AG04450 (cell line): ENCODE data around the gene NONO. TPM values are rescaled to one million over a fixed set of nuclear protein-coding genes. Genes with fewer than 3 reads are reported as not detected.
"Not testable (repeated sequence)": the region's sequence is repeated elsewhere in the genome, so short reads cannot be mapped to it uniquely, and the experiment has no call there.

ENCODE experiments used
- CTCF ChIA-PET: fragments of 300-600, 350-600 bp; formaldehyde crosslinking; extraction: SDS; loops from one replicate; lab custom pipeline; 2022; ENCODE audit warnings: antibody characterized with exemption, inconsistent platforms; lab: Charles Lee
- POLR2A ChIA-PET: fragments of 350-600 bp; formaldehyde crosslinking; extraction: SDS; loops from one replicate; lab custom pipeline; 2021; ENCODE audit warnings: antibody characterized with exemption, inconsistent platforms; lab: Yijun Ruan, JAX
- DNase-seq: peaks from one replicate; pipeline ENCODE4 v3.0.0-alpha.2; 2011; ENCODE audit warnings: low read depth, low spot score
- H3K27ac ChIP-seq: one replicate; pipeline ENCODE4 v1.5.1; 2012; ENCODE audit warnings: low read depth, low read length, control low read depth
- H3K27me3 ChIP-seq: one replicate; pipeline ENCODE4 v1.6.0; 2012; ENCODE audit warnings: low read length; ENCODE audit not compliant: control insufficient read depth, insufficient read depth
- H3K4me3 ChIP-seq: 2 replicates; pipeline ENCODE4 v1.5.1; 2011; ENCODE audit warnings: mild to moderate bottlenecking, low read depth, low read length, control low read depth
- H3K9me3 ChIP-seq: 2 replicates; pipeline ENCODE4 v1.5.1; 2012; ENCODE audit warnings: low read length; ENCODE audit not compliant: control insufficient read depth, insufficient read depth
- CTCF ChIP-seq: IDR thresholded peaks from 2 replicates; pipeline ENCODE4 v1.5.1; 2011; ENCODE audit warnings: low read depth, low read length, control low read depth, inconsistent platforms
- polyA plus RNA-seq: library from polyadenylated mRNA; depleted of rRNA; stranded (reverse); fragments of >200 nt; gene quantifications from 2 replicates; pipeline ENCODE4 v1.2.3, GENCODE V29; 2011

NONO gene
- polyA plus RNA-seq, 1 experiment: 279 TPM

DNA sequence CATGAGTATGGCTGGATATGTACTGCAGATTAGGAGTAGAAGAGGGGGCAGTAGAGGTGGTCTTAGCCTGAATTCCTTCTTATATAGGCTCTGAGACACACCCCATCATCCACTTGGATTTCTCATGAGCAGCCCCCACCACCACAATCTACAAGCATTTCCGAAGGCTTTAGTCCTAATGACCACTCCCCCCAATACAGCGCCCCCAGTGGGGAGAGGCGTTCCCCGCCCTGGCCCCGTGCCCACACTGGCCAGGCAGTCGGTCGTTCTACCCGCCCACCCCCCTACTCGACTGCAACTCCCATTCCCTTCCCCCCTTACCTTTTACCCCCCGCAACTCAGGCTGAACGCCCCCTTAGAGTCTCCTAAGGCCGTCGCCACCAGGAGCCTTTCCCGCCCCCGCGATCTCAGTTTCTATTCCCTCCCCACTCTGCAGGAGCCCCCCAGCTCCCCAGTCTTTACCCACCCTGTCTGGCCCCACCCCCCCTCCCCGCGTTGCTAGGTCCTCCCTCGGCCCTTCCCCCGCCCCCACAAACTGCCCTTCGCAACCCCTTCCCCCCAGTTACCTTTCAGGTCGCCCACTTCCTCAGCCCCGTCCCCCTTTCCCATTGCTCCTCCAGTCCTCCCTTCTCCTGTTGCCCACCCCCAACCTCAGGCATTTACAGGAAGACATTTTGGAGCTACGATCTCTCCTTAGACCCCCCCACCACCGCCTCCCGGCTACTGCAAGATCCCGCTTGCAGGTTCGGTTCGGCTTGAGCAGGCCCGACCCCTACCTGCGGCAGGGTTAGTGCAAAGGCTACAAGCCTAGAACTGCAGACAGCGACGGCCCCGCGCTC, 30.0 kb upstream of the NONO start:
- CTCF ChIA-PET: interaction anchor here (1.1 kb wide), 1 partner anchor 40 kb away, joined by 3 read pairs; no protein-coding TSS in a partner anchor
- Histone ChIP-seq H3K4me3 (peak overlapping the region; percentile 76), H3K27me3 (no peaks in the 10 kb centered on the region), H3K27ac (no peak overlapping the region), H3K9me3 (no peaks in the 10 kb centered on the region)
- TF ChIP-seq CTCF: peak; percentile 58
- no peak for DNase-seq
- POLR2A ChIA-PET: interaction anchor here (0.6 to 1.1 kb wide), 2 partner anchors 30 to 34 kb away, joined by 3 to 8 read pairs; partner anchors contain the start of gene NONO

GRCh38 chrX:71254092-71254963, 29.1 kb upstream of the NONO start, which contains the start of gene ZMYM3:
TSS of gene ZMYM3 (minus strand) at chrX:71254140. CDS start at chrX:71253255, 885 bp downstream.
- ChIA-PET POLR2A (interaction anchor here (0.6 to 1.2 kb wide), 10 partner anchors 29 to 186 kb away, joined by 3 to 8 read pairs (median 5); partner anchors contain the start of genes ITGB1BP2, NONO, SNX12 and TAF1), CTCF (interaction anchor here (0.7 to 1.1 kb wide), 2 partner anchors 15 to 39 kb away, joined by 3 read pairs; no protein-coding TSS in a partner anchor)
- H3K27ac ChIP-seq: no peak within 1 kb of the TSS

GRCh38 chrX:71256051-71256450, 27.4 kb upstream of the NONO start:
- DNase-seq: no peak
- no peaks in the 10 kb centered on the region for H3K27me3 ChIP-seq
- CTCF ChIA-PET: no interaction called here
- POLR2A ChIA-PET: no interaction called here
- TF ChIP-seq CTCF: no peak
- no peak overlapping the region for H3K4me3 ChIP-seq
- H3K9me3 ChIP-seq: no peaks in the 10 kb centered on the region
- H3K27ac ChIP-seq: no peak overlapping the region

More at GRCh38 chrX:71254092-71254963, 29.1 kb upstream of the NONO start, which contains the start of gene ZMYM3:
- Histone ChIP-seq H3K4me3 (peak within 1 kb of the TSS; percentile 76), H3K9me3 (no peaks in the 10 kb centered on the region), H3K27me3 (no peaks in the 10 kb centered on the region)
- TF ChIP-seq CTCF: no peak
- peak; percentile 39 for DNase-seq

DNA sequence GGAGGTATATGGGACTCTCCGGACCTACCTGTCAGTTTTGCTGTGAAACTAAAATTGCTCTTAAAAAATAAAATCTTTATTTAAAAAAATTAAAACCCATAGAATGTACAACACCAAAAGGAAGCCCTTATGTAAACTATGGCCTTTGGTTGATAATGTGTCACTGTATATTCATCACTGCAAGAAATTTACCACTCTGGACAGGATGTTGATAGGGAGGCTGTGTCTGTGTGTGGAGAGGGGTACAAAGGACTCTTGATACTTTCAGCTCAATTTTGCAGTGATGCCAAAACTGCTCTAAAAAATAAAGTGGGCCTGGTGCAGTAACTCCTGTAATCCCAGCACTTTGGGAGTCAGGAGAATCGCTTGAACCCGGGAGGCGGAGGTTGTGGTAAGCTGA, 26.6 kb upstream of the NONO start:
- ChIA-PET CTCF (no interaction called here), POLR2A (interaction anchor here (0.6 kb wide), 1 partner anchor 27 kb away, joined by 4 read pairs; the partner anchor contains the start of gene NONO)
- DNase-seq: no peak
- TF ChIP-seq CTCF: no peak
- Histone ChIP-seq H3K27me3 (no peaks in the 10 kb centered on the region), H3K9me3 (no peaks in the 10 kb centered on the region), H3K27ac (no peak overlapping the region), H3K4me3 (no peak overlapping the region)

DNA sequence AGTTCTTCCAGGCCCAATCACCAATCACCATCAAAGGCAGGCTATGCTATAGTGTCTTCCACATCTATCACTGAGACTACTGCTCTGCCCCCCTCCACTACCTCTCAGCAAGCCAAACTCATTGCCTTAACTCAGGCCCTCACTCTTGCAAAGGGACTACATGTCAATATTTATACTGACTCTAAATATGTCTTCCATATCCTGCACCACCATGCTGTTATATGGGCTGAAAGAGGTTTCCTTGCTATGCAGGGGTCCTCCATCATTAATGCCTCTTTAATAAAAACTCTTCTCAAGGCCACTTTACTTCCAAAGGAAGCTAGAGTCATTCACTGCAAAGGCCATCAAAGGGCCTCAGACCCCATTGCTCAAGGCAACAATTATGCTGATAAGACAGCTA, 14.8 kb upstream of the NONO start:
- POLR2A ChIA-PET, H3K27me3 ChIP-seq: not testable (repeated sequence)

More for the DNA sequence above, 14.8 kb upstream of the NONO start:
- H3K9me3 ChIP-seq, H3K4me3 ChIP-seq, H3K27ac ChIP-seq, CTCF ChIA-PET, DNase-seq: not testable (repeated sequence)
